SU-DHL-6 (cell line): ENCODE results near the gene P2RX3.

Experiments
- CTCF ChIP-seq: fragments of 200-600 bp; sonication (generic); IDR thresholded peaks from one replicate; pipeline ENCODE4 v1.5.1; 2017; ENCODE audit warnings: antibody characterized with exemption, mild to moderate bottlenecking, low read length, moderate library complexity; ENCODE audit not compliant: insufficient read depth, poor library complexity, severe bottlenecking
- EZH2phosphoT487 ChIP-seq: fragments of 200-600 bp; sonication (generic), shearing (Covaris generic); conservative IDR thresholded peaks from 2 replicates; pipeline ENCODE4 v1.6.1; 2018; ENCODE audit warnings: mild to moderate bottlenecking, antibody characterized with exemption, low read length, moderate library complexity, mixed read lengths

- TF ChIP-seq CTCF, result no peak
- no peak for TF ChIP-seq EZH2phosphoT487
Measured at GRCh38 chr11:57320719-57321387, 17.3 kb upstream of the P2RX3 start.
